GM12872 (cell line): Measurements from ENCODE around the gene GPATCH11.

Experiments used
- CTCF ChIP-seq: IDR thresholded peaks from 3 replicates; pipeline ENCODE4 v1.5.1; 2011; ENCODE audit warnings: low read depth, mild to moderate bottlenecking, low read length, moderate library complexity; ENCODE audit not compliant: insufficient read depth

GPATCH11 gene

DNA sequence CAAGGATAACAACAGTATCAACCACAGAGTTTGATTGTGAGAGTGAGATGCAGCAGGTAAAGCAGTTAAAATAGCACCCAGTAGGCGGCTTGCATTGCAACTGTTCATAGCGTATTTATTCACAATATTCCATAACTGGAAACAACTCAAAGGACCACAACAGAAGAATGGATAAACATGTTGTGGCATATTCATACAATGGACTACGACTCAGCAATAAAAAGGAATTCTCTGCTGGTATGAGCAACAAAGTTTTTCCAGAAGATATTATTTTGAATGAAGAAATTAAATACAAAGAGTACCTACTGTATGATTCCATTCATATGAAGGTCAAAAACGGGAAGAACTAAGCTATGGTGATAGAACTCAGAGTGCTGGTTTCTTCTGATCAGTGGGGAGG lies 25.2 kb downstream of the GPATCH11 start:
- TF ChIP-seq CTCF, result no peak

GRCh38 chr2:37110306-37111212 lies 26.2 kb downstream of the GPATCH11 start:
- no peak for TF ChIP-seq CTCF

GRCh38 chr2:37111958-37112357 lies 27.6 kb downstream of the GPATCH11 start:
- TF ChIP-seq CTCF, result no peak

- no peak for TF ChIP-seq CTCF
Observed at GRCh38 chr2:37117566-37117965, 33.2 kb downstream of the GPATCH11 start.

- no peak for TF ChIP-seq CTCF
Observed at GRCh38 chr2:37119157-37119556, 34.8 kb downstream of the GPATCH11 start.

GRCh38 chr2:37125416-37125815 lies 41.1 kb downstream of the GPATCH11 start:
- no peak for TF ChIP-seq CTCF

GRCh38 chr2:37132914-37133313 lies 48.6 kb downstream of the GPATCH11 start:
- TF ChIP-seq CTCF, result no peak
